ELF-1 (cell line): ENCODE results near the gene SUMF2.
A peak's percentile ranks its signal among the peaks of the same experiment; 100 is the strongest.
"Not testable (repeated sequence)": the region's sequence is repeated elsewhere in the genome, so short reads cannot be mapped to it uniquely, and the experiment has no call there.

ENCODE experiments used
- DNase-seq: peaks from one replicate; pipeline ENCODE4 v3.0.0-alpha.2; 2016; ENCODE audit warnings: low read depth, low spot score

SUMF2 gene

DNA sequence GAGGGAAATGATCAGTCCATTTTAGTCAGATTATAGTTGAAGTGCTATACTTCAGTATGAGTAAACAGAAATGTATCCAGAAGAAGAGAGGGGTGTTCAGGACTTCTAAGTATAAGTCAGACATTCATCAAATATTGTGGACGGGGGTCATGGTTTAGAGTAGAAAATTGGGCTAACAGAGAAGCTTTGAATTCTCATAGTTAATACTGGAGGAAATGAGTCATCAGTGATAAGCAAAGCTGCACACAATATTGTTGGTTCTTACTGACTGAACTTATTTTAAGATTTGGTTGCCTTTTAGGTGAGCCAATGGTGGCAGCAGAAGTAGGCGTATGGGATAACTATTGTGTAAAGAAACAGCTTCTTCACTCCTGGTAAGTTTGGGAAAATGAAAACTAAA is 1.7 kb upstream of the SUMF2 start:
- DNase-seq: no peak

DNA sequence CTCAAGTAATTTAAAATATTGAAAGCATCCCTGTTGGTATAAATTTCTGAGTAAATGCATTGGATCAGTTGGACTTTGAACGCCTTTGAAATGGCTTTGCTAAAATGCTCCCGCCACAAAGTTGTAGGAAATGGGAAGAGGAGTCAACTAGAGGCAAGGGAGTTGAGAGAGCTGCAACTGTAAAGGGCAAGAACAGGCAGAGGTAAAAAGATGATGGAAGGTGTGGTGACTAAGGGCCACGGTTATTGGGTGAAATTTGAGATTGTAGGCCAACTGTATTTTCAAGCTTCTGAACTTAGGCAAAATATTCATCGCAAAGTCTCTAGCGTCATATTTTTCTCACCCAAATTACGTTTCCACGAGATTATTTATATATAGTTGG is 595 bp upstream of the SUMF2 start:
- DNase-seq: no peak

DNA sequence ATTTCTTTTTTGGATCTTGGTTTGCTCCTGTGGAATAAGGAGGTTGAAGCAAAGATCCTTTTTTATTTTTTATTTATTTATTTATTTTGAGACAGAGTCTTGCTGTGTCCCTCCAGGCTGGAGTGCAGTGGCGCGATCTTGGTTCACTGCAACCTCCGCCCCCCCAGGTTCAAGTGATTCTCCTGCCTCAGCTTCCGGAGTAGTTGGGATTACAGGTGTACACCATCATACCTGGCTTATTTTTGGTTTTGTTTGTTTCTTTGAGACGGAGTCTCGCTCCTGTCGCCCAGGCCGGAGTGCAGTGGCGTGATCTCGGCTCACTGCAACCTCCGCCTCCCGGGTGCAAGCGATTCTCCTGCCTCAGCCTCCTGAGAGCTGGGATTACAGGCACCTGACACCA is 2.3 kb downstream of the SUMF2 start:
- DNase-seq: not testable (repeated sequence)

DNA sequence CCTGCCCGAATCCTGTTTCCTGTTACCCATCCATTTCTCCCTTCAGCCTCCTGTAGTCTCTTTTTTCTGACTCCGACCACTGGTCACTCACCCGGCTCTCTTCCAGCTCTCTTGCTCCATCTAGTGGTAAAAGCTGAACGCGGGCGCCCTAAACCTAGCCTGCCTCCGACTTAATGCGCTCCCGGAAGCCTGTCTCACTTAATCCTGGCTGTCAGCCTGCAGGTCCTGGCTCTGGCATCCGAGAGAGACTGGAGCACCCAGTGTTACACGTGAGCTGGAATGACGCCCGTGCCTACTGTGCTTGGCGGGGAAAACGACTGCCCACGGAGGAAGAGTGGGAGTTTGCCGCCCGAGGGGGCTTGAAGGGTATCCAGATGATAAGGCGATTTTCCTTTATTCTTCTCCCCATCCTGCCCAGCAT is 10.3 kb downstream of the SUMF2 start:
- peak; percentile 97 for DNase-seq

DNA sequence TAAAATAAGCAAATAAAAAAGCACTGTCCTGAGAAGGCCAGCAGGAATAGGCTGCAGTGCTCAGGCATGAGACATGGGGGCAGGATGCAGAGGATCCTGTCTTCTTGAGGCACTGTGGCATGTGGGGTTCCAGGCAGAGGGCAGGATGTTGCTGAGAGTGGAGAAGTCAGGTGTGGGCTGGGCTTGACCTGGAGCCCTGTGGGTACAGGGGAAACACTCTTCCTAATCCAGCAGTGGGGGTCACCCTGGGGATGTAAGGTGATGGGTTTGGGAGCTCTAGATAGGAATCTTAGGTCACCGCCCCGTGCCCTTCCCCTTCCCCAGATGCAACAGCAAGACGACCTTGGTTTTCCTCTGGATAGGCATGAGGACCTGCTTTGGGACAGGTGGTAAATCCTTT is 13.6 kb downstream of the SUMF2 start:
- DNase-seq: no peak

DNA sequence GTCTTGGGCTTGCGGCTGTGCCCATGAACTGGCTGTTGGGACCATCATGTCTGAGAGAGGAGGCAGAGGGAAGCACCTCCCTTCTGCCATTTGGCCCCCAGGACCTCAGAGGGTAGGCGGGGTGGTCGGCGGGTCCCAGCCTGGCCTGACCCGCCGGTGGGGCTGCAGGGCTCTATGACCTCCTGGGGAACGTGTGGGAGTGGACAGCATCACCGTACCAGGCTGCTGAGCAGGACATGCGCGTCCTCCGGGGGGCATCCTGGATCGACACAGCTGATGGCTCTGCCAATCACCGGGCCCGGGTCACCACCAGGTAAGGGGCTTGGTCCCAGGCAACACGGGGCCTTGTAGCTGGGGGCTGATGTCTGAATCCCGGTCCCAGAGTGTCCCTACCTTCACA is 14.1 kb downstream of the SUMF2 start:
- no peak for DNase-seq

DNA sequence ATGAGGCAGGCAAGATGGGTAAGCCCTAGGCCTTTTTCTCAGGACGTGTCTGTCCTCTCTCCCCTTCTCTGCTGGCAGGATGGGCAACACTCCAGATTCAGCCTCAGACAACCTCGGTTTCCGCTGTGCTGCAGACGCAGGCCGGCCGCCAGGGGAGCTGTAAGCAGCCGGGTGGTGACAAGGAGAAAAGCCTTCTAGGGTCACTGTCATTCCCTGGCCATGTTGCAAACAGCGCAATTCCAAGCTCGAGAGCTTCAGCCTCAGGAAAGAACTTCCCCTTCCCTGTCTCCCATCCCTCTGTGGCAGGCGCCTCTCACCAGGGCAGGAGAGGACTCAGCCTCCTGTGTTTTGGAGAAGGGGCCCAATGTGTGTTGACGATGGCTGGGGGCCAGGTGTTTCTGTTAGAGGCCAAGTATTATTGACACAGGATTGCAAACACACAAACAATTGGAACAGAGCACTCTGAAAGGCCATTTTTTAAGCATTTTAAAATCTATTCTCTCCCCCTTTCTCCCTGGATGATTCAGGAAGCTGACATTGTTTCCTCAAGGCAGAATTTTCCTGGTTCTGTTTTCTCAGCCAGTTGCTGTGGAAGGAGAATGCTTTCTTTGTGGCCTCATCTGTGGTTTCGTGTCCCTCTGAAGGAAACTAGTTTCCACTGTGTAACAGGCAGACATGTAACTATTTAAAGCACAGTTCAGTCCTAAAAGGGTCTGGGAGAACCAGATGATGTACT is 15.5 kb downstream of the SUMF2 start:
- peak; percentile 55 for DNase-seq

DNA sequence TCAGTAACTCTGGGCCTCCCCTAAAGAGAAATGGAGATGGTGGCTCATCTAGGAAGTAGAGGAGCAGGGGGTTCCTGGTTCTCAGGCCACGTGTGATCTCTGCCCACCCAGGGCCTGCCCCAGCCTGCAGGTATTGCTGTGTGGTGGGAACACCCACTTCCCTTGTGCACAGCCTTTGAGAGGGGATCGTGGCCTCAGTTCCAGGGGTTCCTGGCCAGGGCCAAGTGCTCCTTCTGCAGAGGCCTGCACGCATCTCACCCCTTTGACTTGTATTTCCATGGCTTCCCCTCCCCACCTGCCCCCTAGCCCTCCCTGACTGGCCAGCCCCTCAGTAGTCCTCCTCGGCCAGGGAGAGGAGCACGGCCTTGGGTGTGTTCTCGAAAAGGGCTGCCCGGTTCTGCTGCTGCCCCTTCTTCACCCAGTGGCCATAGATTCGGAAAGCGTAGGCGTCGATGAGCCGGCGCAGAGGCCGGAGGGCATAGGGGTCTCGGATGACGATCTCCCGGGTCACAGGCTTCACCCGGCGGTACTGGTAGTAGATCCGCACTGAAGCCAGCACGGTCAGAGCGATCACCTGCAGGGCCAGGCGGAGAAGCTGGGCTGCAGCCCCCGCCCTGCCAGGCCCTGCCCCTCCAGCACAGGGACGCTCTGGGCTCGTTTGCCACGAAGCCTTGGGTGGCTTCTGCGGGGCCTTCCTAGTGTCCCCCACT is 16.8 kb downstream of the SUMF2 start:
- not testable (repeated sequence) for DNase-seq

DNA sequence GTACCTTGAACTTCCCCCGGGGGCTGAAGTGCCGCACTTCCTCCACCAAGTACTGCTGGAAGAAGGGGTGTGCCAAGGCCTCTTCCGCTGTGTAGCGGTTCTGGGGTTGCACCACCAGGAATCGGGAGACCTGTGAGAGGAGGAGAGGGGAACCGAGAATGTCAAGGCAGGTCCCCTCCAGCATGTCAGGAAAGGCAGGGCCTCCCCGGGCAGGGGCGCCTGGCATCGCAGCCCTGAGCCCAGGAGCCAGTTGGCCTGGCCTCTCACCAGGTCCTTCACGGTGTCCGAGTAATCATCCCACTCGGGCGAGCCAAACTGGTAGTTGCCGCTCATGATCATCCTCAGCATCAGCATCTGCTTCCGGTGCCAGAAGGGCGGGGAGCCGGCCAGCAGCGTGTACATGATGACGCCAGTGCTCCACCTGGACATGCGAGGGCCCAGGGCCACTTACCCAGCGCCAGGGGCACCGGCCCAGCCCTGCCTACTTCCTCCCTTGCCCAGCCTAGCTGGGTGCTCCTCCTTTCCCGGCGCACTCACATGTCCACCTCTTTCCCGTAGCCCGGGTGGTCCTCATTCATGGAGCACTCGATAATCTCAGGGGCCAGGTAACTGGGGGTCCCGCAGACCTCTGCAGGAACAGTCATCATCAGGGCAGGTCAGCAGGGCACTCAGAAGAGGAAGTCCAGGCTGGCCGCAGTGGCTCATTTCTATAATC is 17.7 kb downstream of the SUMF2 start:
- DNase-seq: no peak

DNA sequence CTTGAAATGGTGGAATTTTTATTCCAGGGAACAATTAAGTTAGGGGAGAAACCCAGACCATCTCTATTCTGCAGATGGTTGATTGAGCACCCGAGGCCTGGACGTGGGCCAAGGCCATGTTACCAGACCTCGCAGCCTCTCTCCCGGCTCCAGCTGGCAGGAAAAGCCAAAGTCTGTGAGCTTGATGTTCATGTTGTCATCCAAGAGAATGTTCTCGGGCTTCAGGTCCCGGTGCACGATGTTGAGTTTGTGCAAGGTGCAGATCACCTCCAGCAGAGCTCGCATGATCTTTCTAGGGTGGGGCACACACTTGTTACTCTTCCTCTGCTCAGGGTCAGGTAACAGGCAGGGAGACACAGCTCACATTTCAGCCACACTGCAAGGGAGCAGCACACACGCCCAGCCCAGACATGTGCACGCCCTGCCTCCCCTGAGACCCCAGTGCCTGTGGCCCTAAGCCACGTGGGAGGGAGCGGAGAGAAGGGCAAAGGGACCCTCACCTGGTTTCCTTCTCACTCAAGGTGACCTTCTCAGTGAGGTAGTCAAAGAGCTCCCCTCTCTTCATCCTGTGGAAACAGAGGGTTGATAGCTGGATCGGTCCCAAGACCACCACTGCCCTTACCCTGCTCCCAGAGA is 19.2 kb downstream of the SUMF2 start:
- DNase-seq: no peak

DNA sequence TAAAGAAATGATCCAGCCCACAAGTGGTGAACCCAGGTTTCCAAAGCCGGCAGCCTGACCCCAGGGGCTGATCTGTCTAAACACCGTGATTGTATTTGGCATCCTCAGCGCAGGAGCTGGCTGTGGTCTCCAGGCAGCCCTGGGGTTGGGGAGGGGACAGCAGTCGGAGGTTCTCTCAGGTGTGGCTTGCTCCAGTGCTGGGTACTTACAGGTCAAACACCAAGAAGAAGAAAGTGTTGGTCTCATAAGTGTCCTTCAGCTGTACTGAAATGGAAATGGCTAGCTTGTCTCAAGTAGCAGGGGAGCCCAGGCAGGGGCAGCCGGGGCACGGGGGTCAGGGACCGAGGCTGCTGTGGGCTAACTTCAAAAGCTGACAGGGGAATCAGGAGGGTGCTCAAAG is 22.7 kb downstream of the SUMF2 start:
- no peak for DNase-seq

DNA sequence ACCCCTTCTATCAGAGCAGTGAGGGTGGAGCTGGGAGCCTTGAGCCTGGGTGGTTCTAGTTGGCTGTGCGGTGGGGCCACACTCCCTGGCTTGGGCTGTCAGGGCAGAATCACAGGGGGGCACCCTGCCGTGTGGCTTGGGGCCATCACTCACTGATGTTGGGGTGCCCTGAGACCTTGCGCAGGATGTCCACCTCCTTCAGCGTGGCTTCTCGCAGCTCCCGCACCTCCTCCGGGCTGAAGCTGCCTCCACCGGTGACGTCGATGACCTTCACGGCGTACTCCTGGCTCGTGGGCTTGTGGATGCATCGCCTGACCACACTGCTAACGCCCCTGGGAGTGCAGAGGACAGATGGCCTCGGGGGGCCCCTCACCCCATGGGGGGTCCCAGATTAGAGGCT is 23.4 kb downstream of the SUMF2 start:
- DNase-seq: no peak

DNA sequence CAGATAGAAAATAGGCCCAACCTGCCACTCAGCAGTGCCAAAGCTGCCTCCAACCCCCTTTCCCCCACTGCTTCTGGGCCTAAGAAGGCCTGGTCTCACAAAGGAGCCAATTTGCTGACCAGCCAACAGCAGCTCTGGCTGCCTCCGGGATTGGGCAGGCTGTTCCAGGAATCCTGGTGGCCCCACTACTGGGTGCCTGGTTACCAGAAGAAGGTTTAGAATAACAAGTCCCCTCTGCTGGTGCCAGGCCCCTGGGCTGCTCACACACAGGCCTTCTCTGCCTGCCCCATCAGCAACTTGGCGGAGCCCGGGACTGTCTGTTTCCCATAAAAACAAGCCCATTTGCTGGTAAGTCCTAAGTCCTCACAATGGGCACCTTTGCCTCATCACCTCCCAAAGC is 27.5 kb downstream of the SUMF2 start:
- DNase-seq: no peak

DNA sequence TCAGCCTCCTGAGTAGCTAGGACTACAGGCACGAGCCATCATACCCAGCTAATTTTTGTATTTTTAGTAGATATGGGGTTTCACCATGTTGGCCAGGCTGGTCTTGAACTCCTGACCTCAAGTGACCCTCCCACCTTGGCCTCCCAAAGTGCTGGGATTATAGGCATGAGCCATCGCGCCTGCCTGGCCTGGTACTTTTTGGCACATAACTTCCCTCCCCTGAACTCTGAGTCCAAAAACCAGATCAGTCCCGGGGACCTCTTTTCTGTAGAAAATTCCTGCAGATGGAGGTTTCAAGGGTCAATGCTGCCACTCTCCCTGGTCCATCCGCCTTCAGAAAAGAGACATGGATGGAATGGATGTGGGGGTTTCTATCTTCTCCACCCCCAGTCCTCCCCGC is 28.3 kb downstream of the SUMF2 start:
- DNase-seq: not testable (repeated sequence)

DNA sequence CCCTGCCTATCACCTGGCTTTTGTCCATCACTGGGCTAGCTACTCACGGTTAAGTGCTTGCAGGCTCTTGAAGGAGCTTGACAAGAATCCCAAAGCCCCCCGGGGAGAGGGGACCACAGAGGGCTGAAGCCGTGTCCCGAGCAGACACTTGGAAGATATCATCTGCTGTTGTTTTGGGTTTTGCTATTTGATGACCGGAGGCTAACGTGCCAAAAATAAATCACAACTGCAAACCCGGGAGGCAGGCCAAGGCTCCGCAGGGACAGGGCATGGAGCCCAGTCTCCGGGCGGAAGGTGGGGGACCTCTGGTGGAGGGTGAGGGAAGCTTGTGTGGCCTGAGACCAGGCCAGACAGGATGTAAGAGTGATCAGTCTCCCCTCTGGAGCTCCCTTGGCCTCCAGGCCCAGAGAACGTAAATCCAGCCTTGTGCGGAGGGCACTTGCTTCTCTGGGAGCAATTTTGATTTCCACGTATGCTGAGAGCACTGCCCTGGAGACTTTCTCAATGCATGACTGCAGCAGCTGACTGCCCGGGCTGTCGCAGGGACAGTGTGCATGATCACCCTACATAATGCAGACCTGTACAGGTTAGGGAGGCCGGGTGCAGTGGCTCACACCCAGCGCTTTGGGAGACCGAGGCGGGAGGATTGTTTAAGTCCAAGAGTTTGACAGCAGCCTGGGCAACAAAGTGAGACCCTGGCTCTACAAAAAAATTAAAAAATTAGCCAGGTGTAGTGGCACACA is 28.9 kb downstream of the SUMF2 start, which contains the start of gene PHKG1:
Gene PHKG1 (minus strand): TSS at position 164 of the 743 bp plus-strand sequence. CDS start 4,011 bp downstream, outside the sequence.
- peak; percentile 68 for DNase-seq

DNA sequence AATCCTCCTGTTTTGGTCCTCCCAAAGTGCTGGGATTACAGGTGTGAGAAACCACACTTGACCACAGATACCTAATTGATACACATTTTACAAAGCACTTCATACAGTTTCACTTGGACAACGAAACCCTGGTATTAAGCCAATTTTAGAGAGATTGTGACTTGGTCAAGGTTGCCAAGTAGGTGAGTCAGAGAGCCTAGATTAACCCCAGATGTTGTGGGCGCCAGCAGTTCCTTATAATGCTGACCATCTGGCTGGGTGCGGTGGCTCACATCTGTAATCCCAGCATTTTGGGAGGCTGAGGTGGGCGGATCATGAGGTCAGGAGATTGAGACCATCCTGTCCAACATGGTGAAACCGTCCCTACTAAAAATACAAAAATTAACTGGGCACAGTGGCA is 33.6 kb downstream of the SUMF2 start:
- DNase-seq: no peak

DNA sequence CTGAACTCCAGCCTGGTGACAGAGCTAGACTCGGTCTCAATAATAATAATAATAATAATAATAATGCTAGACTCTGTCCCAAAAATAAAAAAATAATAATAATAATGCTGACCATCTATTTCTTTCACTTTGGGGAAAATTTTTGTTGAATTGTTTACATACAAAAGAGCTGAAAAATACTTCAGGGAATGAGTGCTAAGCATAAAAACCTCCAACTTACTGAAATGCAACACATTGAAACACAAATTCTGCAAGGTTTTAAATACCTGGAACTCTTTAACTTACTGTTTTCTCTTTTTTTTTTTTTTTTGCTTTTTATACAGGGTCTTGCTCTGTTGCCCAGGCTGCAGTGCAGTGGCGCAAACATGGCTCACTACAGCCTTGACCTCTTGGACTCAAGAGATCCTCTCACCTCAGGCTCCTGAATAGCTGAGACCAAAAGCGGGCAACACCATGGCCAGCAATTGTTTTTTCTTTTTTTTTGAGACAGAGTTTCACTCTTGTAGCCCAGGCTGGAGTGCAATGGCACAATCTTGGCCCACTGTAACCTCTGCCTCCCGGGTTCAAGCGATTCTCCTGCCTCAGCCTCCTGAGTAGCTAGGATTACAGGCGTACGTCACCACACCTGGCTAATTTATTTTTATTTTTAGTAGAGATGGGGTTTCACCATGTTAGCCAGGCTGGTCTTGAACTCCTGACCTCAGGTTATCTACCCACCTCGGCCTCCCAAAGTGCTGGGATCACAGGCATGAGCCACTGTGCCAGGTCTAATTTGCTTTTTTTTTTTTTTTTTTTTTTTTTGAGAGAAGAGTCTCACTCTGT is 34.3 kb downstream of the SUMF2 start:
- not testable (repeated sequence) for DNase-seq

DNA sequence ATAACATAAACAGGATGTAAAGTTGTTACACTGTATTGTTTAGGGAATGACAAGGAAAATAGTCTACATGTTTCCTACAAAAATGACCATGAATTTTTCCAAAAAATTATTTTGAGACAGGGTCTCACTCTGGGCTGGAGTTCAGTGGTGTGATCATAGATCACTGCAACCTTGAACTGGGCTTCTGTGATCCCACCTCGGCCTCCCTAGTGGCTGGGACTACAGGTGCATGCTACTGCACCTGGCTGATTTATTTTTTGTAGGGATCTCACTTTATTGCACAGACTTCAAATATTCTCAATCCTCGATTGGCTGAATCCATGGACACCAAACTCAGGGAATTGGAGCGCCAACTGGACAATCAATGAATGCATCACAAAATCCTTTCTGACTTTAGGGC is 35.6 kb downstream of the SUMF2 start:
- DNase-seq: no peak

DNA sequence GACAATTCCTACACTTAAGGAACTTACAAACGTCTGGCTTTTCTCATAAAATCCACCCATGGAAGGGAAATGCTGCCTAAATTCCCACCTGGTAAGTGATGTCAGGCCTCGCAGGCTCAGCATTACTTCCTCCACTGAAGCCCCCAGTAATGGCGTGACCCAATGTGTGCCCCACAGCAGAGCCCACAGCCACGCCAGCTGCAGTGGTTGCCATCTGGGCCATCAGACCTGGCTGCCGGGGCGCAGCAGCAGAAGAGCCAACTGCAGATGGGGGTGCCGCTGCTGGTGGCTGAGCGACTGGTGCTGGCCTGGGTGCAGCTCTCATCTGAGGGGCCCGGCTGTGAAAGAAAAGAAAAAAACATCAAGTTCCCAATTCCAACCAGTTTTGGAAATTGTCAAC is 40.1 kb downstream of the SUMF2 start:
- DNase-seq: not testable (repeated sequence)

DNA sequence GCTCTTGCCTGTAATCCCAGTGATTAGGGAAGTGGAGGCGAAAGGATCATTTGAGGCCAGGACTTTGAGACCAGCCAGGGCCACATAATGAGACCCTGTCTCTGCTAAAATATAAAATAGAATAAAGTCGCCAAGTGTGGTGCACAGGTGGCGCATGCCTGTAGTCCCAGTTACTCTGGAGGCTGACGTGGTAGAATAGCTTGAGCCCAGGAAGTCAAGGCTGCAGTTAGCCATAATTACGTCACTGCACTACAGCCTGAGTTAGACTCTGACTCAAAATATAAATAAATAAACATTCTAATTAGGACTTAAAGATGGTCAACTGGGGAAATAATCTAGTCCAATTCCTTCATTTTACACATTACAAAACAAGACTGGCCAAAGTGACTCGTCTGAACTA is 41.4 kb downstream of the SUMF2 start:
- DNase-seq: peak; percentile 18
